GM12891 (cell line): ENCODE measurements around the gene SAMD10.

Source experiments
- PAX5 ChIP-seq: IDR thresholded peaks from 2 replicates; pipeline ENCODE4 v1.6.1; 2011; ENCODE audit warnings: low read length, moderate library complexity, mild to moderate bottlenecking; ENCODE audit not compliant: insufficient read depth, severe bottlenecking
- POLR2A ChIP-seq: IDR thresholded peaks from 2 replicates; pipeline ENCODE4 v1.6.1; 2011; ENCODE audit warnings: low read depth, low read length, control low read depth
- POLR2AphosphoS5 ChIP-seq: IDR thresholded peaks from 2 replicates; pipeline ENCODE4 v1.6.1; 2011; ENCODE audit warnings: low read depth, low read length, control low read depth
- POU2F2 ChIP-seq: IDR thresholded peaks from 2 replicates; pipeline ENCODE4 v1.6.1; 2011; ENCODE audit warnings: low read depth, mild to moderate bottlenecking, control low read depth, low read length, moderate library complexity
- SPI1 ChIP-seq: IDR thresholded peaks from 2 replicates; pipeline ENCODE4 v1.6.1; 2011; ENCODE audit warnings: low read depth, low read length, control low read depth
- TAF1 ChIP-seq: IDR thresholded peaks from 2 replicates; pipeline ENCODE4 v1.6.1; 2011; ENCODE audit warnings: low read depth, low read length, control low read depth

GRCh38 chr20:63924241-63924640, 55.2 kb downstream of the SAMD10 start:
- TF ChIP-seq POLR2AphosphoS5 = no peak
- no peak for TF ChIP-seq POLR2A
- no peak for TF ChIP-seq SPI1
- no peak for TF ChIP-seq TAF1
- no peak for TF ChIP-seq PAX5
- TF ChIP-seq POU2F2 = no peak
